ENCODE results near the gene PHF21A.
A peak's percentile ranks its signal among the peaks of the same experiment; 100 is the strongest.

- no peak for TF ChIP-seq CTCF (IDR thresholded peaks at IDR 0.05)
- TF ChIP-seq POLR2A (IDR thresholded peaks at IDR 0.05): peak in 1 of 2 donors; percentile 8
- no peak for TF ChIP-seq EP300 (IDR thresholded peaks at IDR 0.05)
Measured at GRCh38 chr11:45892856-45893255, 228.4 kb downstream of the PHF21A start.
